ENCODE results near the gene GALNT10.
"Not testable (repeated sequence)": the region's sequence is repeated elsewhere in the genome, so short reads cannot be mapped to it uniquely, and the experiment has no call there.

GALNT10 gene, protein sequence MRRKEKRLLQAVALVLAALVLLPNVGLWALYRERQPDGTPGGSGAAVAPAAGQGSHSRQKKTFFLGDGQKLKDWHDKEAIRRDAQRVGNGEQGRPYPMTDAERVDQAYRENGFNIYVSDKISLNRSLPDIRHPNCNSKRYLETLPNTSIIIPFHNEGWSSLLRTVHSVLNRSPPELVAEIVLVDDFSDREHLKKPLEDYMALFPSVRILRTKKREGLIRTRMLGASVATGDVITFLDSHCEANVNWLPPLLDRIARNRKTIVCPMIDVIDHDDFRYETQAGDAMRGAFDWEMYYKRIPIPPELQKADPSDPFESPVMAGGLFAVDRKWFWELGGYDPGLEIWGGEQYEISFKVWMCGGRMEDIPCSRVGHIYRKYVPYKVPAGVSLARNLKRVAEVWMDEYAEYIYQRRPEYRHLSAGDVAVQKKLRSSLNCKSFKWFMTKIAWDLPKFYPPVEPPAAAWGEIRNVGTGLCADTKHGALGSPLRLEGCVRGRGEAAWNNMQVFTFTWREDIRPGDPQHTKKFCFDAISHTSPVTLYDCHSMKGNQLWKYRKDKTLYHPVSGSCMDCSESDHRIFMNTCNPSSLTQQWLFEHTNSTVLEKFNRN
- total RNA-seq = 35.4 to 43.6 reads per million in 2 donors

GRCh38 chr5:154190595-154191304 lies at the start of gene GALNT10:
TSS of gene GALNT10 (plus strand) at chr5:154190733. CDS start at chr5:154190867, 134 bp downstream.
- DNase-seq = peak in 4 of 5 experiments; percentile 45 to 87 (median 60)

DNA sequence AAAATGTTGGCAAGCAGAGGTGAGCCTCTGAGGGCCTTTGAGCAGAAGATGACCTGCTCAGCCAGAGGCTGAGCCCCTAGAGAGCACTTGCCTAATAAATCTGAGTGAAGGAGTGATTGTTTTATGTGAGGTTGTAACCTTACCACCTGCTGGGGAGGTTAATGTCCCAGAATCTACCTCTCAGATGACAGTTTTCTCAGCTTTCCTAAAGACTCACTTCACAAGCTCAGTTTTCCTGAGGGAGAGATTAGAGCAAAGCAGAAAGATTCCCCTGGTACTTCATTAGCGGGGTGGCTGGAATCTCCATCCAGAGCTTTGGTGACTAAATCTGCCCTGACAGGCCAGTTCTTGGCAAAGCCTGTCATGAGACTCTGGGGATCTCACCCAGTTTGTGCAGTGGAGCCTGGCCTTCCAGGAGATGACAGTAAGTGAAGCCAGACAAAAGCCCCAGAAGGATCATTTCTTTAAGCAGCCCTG lies 48.8 kb upstream of the GALNT10 start:
- no peak for DNase-seq

DNA sequence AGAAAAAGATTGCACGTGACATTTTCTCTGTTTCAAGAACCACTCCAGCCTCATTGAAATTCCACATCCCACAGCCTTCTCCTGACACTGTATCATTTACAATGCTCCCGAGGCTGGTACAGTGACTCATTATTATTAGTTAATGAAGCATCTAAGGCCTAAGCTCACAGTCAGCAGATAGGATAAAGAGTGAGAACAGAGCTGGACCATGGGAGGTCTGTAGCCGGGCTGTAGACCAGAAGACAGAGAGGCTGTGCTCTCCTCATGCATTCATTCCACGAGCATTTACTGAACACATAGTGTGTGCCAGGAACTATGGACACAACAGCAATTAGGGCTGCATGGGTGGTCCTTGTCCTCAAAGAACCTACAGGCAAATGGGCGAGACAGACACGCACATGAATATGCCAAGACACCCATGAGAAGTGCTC lies 47.3 kb upstream of the GALNT10 start:
- no peak for DNase-seq

GRCh38 chr5:154145268-154145667 lies 45.3 kb upstream of the GALNT10 start:
- no peak for DNase-seq

GRCh38 chr5:154146409-154146808 lies 44.1 kb upstream of the GALNT10 start:
- no peak for DNase-seq

DNA sequence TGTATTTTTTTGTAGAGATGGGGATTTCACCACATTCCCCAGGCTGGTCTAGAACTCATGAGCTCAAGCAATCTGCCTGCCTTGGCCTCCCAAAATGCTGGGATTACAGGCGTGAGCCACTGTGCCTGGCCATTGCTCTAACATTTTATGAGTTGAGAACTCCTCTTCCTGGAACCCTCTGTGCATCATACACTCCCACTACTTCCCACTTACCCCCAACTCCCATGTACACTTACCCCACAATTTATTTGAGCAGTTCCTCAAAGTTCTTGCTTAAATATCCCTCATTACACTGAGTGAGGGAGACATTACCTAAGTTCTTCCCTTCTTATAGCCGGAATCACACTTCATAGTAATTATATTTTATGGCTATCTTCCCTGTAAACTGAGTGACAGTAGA lies 42.9 kb upstream of the GALNT10 start:
- no peak for DNase-seq

DNA sequence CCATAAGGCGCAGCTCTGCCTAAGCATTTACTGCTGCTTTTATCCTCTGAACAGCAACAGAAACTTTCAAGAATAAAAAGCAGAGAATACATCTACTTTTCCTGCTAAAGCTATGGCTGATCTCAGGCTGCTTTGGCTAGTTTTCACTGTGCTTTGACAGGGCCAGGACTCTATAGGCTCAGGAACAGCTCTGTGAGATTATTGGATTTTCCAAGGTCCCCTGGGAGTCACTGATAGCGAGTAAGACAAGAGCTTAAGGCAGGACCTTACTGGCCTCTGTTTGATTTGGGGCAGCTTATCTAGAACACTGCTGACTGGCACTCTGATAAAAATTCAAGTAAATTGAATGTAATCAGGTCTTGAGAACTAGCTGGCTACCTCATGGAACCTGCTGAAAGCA lies 40.1 kb upstream of the GALNT10 start:
- not testable (repeated sequence) for DNase-seq

DNA sequence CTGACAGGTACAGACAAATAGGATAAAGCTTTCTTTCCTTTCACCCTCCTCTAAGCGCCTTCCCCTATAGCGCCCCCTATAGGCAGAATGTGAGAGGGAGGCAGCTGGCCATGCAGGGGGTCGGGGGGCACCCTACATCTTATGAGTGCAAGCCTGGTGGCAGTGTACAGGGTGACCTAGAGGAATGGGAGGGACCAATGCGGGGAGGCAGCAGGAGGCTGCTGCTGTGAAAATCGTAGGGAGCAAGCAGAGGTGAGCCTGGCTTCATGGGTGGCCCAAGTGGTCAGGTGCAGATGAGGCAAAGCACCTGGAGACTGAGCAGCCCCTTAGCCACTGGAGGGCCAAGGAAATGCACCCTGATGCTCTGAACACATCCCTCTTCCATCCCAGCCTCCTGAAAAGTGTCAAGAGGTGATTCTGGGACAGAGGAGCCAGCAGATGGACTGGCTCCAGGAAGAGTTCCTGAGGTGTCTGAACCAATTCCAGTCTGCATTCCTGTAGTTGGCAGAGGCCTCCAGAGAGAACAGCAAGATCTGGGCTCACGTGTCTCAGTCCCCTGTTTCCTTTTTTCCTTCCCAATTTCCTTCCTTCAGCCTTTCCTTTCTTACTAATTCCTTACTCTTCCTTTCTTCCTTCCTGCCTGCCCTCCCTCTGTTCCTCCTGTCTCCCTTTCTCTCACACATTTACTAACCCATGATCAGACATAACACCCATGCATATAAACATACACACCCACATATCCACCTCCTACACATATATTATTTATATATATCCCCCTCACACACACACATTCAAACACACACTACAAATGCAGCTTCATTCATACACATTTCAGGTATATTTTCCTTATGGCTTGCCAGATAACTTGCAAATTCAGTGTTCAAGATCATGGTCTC lies 32.8 kb upstream of the GALNT10 start:
- peak in 1 of 5 experiments; percentile 8 for DNase-seq

GRCh38 chr5:154158379-154158737 lies 32.2 kb upstream of the GALNT10 start:
- no peak for DNase-seq

DNA sequence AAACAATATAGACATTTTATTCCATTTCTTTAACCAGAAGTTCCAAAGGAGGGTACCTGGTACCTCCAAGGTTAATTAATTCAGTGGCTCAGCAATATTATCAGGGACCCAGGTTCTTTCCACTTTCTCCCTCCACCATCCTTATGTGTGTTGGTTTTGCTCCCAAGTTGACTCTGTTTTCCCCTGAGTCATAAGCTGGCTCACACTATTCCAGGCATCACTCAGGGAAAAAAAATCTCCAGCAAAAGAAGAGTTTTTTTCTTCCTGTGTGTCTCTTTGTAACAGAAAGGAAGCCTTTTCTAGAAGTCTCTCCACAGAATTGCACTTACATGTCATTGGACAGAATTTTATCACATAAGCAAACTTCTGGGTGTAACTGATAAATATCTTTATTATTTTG lies 31.2 kb upstream of the GALNT10 start:
- no peak for DNase-seq

- no peak for DNase-seq
These were observed 27.9 kb upstream of the GALNT10 start for GRCh38 chr5:154162539-154163151.

DNA sequence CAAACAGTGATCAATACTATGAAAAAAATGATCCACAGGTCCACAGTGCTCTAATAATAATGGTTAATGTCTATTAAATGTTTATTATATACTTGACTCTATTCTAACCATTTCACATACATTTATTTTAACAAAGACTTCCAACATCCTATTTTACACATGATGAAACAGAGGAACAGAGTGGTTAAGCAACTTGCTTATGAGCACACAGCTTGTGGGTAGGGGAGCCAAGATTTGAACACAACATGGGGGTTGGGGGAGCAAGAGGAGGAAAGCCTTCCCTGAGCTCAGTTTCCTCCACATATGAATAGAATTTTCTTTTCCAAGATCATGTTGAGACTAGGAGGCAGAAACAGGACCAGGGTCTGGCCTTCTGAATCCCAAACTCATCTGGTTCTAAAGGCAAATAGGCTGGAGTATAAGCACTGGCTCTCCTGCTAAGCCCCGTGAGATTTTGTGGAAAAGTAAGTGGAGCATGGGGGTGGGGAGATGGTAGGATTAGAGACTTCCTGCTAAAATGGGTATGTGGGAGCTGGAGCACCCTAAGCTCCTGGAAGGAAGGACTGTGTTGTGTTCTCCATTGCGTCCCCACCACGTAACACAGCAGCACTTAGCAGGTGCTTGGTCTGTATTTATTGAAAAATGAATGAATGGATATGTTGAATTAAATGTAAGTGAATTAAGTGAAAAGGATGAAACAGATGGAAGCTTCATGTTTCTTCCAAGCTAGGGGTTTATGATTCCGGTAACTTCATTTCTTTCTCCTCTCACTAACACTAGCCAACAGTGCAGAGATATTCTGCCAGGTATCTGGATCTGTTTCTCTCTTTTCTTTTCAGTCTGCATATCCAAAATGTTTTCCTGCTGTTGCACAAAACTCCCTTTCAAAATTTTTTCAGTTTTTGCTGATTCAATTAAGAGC lies 26.9 kb upstream of the GALNT10 start:
- no peak for DNase-seq

DNA sequence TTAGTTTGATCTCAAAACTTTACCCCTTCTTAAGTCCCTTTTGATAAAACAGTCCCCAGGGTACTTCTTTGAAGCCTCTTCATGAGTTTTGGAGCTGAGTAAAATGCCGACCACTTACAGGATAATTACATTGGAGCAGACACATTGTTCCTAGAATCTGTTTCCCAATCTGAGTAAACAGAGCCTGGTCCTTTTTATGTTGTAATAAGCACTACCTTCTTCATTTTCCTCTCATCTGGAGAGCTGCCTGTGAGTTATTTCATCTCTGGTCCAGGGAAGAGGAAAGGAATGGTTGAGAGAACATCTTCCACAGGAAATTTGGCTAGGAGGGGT lies 26.3 kb upstream of the GALNT10 start:
- no peak for DNase-seq

GRCh38 chr5:154165886-154166285 lies 24.6 kb upstream of the GALNT10 start:
- no peak for DNase-seq

DNA sequence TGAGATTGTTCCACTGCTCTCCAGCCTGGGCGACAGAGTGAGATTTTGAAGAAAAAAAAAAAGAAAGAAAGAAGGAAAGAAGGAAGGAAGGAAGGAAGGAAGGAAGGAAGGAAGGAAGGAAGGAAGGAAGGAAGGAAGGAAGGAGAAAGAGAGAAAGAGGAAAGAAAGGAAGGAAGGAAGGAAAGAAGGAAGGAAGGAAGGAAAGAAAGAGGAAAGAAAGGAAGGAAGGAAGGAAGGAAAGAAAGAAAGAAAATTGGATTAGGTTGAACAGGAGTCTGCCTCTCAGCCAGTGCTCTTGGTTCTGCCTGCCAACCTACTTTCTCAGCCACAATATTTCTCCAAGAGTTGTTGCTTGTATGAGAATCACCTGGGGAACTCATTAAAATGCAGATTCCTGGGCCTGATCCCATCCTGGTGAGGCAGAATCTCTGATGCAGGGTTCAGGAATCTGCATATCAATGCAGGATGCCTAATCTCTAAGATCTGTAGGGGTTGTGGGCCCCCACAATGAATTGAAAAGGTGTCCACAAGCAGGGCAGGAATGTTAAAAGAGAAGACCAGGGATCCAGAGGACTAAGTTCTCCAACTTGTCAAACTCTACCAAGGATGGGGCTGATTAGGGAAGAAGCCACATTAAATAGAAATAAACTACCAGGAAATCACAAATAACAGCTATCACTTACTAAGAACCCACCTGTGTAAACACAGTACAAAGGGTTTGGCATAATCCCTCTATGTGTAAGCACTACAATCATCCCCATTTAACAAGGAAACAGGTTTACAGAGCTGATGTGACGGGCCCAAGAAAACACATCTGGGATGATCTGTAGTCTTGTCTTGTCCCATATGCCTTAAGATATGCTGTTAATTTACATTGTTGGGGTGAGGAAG lies 23.4 kb upstream of the GALNT10 start:
- DNase-seq = no peak

- DNase-seq = no peak
These were observed 22.1 kb upstream of the GALNT10 start for GRCh38 chr5:154168395-154168794.

GRCh38 chr5:154172785-154173184 lies 17.7 kb upstream of the GALNT10 start:
- DNase-seq = no peak

GRCh38 chr5:154174091-154174490 lies 16.4 kb upstream of the GALNT10 start:
- DNase-seq = no peak

DNA sequence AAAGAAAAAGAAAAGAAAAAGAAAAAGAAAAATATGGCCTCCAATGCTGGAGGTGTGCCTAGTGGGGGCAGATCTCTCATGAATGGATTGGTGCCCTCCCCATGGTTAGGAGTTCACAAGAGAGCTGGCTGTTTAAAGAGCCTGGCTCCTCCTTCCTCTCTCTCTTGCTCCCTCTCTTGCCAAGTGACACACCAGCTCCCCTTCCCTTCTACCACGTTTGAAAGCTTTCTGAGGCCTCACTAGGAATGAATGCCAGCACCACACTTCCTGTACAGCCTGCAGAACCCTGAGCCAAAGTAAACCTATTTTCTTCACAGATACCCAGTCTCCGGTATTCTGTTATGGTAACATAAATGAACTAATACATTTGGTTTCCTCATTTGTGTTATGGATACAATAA lies 14.4 kb upstream of the GALNT10 start:
- DNase-seq = no peak

DNA sequence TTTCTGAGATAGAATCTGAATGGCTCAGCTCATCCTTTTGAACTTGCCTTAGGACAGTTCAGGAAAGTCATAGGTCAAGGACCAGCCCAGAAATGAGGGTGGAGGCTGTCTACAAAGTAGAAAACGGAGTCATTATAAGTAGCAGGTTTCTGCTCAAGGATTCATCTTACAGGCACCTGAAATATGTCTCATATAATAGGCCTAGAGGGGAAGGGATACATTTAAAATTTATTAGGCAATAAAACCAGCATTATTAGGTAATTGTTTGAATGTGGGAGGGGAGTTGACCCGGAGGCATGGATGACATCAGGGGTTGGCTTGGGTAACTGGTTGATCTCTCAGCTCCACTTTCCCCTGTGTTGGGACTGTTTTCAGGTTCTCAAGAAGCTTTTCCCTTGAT lies 11.9 kb upstream of the GALNT10 start:
- no peak for DNase-seq
